ENCODE data around the gene CHST8.

Gene CHST8

GRCh38 chr19:33674626-33675367 lies 53.0 kb downstream of the CHST8 start:
- Histone ChIP-seq H3K27me3 (ENCODE audit: control insufficient read depth, insufficient read depth, low read length) (no peaks in the 10 kb centered on the region), H3K9ac (ENCODE audit: low read depth, low read length) (no peak overlapping the region), H3K36me3 (ENCODE audit: control insufficient read depth, insufficient read depth, low read length) (no peaks in the 10 kb centered on the region), H3K4me3 (ENCODE audit: low read depth, low read length) (no peak overlapping the region), H3K9me3 (ENCODE audit: control insufficient read depth, insufficient read depth, low read length) (no peaks in the 10 kb centered on the region), H3K4me1 (ENCODE audit: control insufficient read depth, insufficient read depth, low read length) (no peaks in the 10 kb centered on the region), H3K27ac (ENCODE audit: low read depth, low read length) (no peak overlapping the region)

- H3K9me3 ChIP-seq (ENCODE audit: control insufficient read depth, insufficient read depth, low read length): no peaks in the 10 kb centered on the region
- no peak overlapping the region for H3K4me3 ChIP-seq (ENCODE audit: low read depth, low read length)
- no peaks in the 10 kb centered on the region for H3K36me3 ChIP-seq (ENCODE audit: control insufficient read depth, insufficient read depth, low read length)
- H3K9ac ChIP-seq (ENCODE audit: low read depth, low read length): no peak overlapping the region
- H3K27ac ChIP-seq (ENCODE audit: low read depth, low read length): no peak overlapping the region
- no peaks in the 10 kb centered on the region for H3K4me1 ChIP-seq (ENCODE audit: control insufficient read depth, insufficient read depth, low read length)
- H3K27me3 ChIP-seq (ENCODE audit: control insufficient read depth, insufficient read depth, low read length): no peaks in the 10 kb centered on the region
These were observed 53.9 kb downstream of the CHST8 start for GRCh38 chr19:33675501-33676124.

GRCh38 chr19:33676999-33677665 lies 55.4 kb downstream of the CHST8 start:
- H3K4me1 ChIP-seq (ENCODE audit: control insufficient read depth, insufficient read depth, low read length): no peaks in the 10 kb centered on the region
- no peak overlapping the region for H3K4me3 ChIP-seq (ENCODE audit: low read depth, low read length)
- H3K9me3 ChIP-seq (ENCODE audit: control insufficient read depth, insufficient read depth, low read length): no peaks in the 10 kb centered on the region
- no peak overlapping the region for H3K27ac ChIP-seq (ENCODE audit: low read depth, low read length)
- no peaks in the 10 kb centered on the region for H3K36me3 ChIP-seq (ENCODE audit: control insufficient read depth, insufficient read depth, low read length)
- no peaks in the 10 kb centered on the region for H3K27me3 ChIP-seq (ENCODE audit: control insufficient read depth, insufficient read depth, low read length)
- no peak overlapping the region for H3K9ac ChIP-seq (ENCODE audit: low read depth, low read length)

- Histone ChIP-seq H3K4me1 (ENCODE audit: control insufficient read depth, insufficient read depth, low read length) (no peaks in the 10 kb centered on the region), H3K27me3 (ENCODE audit: control insufficient read depth, insufficient read depth, low read length) (no peaks in the 10 kb centered on the region), H3K9me3 (ENCODE audit: control insufficient read depth, insufficient read depth, low read length) (no peaks in the 10 kb centered on the region), H3K27ac (ENCODE audit: low read depth, low read length) (no peak overlapping the region), H3K4me3 (ENCODE audit: low read depth, low read length) (no peak overlapping the region), H3K9ac (ENCODE audit: low read depth, low read length) (no peak overlapping the region), H3K36me3 (ENCODE audit: control insufficient read depth, insufficient read depth, low read length) (no peaks in the 10 kb centered on the region)
These were observed 56.1 kb downstream of the CHST8 start for GRCh38 chr19:33677745-33678426.

- no peak overlapping the region for H3K4me3 ChIP-seq (ENCODE audit: low read depth, low read length)
- H3K9ac ChIP-seq (ENCODE audit: low read depth, low read length): no peak overlapping the region
- peaks cover 3% of the 10 kb centered on the region; the same call in 1 of the 2 replicates for H3K4me1 ChIP-seq (ENCODE audit: control insufficient read depth, insufficient read depth, low read length)
- no peaks in the 10 kb centered on the region for H3K9me3 ChIP-seq (ENCODE audit: control insufficient read depth, insufficient read depth, low read length)
- no peaks in the 10 kb centered on the region for H3K36me3 ChIP-seq (ENCODE audit: control insufficient read depth, insufficient read depth, low read length)
- no peaks in the 10 kb centered on the region for H3K27me3 ChIP-seq (ENCODE audit: control insufficient read depth, insufficient read depth, low read length)
- no peak overlapping the region for H3K27ac ChIP-seq (ENCODE audit: low read depth, low read length)
These were observed 57.2 kb downstream of the CHST8 start for GRCh38 chr19:33678796-33679585.

GRCh38 chr19:33679696-33680095 lies 57.9 kb downstream of the CHST8 start:
- H3K27me3 ChIP-seq (ENCODE audit: control insufficient read depth, insufficient read depth, low read length): no peaks in the 10 kb centered on the region

GRCh38 chr19:33681081-33681680 lies 59.4 kb downstream of the CHST8 start:
- Histone ChIP-seq H3K9me3 (ENCODE audit: control insufficient read depth, insufficient read depth, low read length) (no peaks in the 10 kb centered on the region), H3K4me3 (ENCODE audit: low read depth, low read length) (no peak overlapping the region), H3K9ac (ENCODE audit: low read depth, low read length) (no peak overlapping the region), H3K36me3 (ENCODE audit: control insufficient read depth, insufficient read depth, low read length) (no peaks in the 10 kb centered on the region), H3K4me1 (ENCODE audit: control insufficient read depth, insufficient read depth, low read length) (peaks cover 3% of the 10 kb centered on the region; the same call in 1 of the 2 replicates), H3K27ac (ENCODE audit: low read depth, low read length) (no peak overlapping the region), H3K27me3 (ENCODE audit: control insufficient read depth, insufficient read depth, low read length) (no peaks in the 10 kb centered on the region)

More at GRCh38 chr19:33679696-33680095, 57.9 kb downstream of the CHST8 start:
- H3K9me3 ChIP-seq (ENCODE audit: control insufficient read depth, insufficient read depth, low read length): no peaks in the 10 kb centered on the region
- peaks cover 3% of the 10 kb centered on the region; the same call in 1 of the 2 replicates for H3K4me1 ChIP-seq (ENCODE audit: control insufficient read depth, insufficient read depth, low read length)
- H3K9ac ChIP-seq (ENCODE audit: low read depth, low read length): no peak overlapping the region
- H3K4me3 ChIP-seq (ENCODE audit: low read depth, low read length): no peak overlapping the region
- no peak overlapping the region for H3K27ac ChIP-seq (ENCODE audit: low read depth, low read length)
- H3K36me3 ChIP-seq (ENCODE audit: control insufficient read depth, insufficient read depth, low read length): no peaks in the 10 kb centered on the region

- Histone ChIP-seq H3K9ac (ENCODE audit: low read depth, low read length) (no peak overlapping the region), H3K27ac (ENCODE audit: low read depth, low read length) (no peak overlapping the region), H3K36me3 (ENCODE audit: control insufficient read depth, insufficient read depth, low read length) (no peaks in the 10 kb centered on the region), H3K9me3 (ENCODE audit: control insufficient read depth, insufficient read depth, low read length) (no peaks in the 10 kb centered on the region), H3K4me1 (ENCODE audit: control insufficient read depth, insufficient read depth, low read length) (peaks cover 3% of the 10 kb centered on the region; the same call in 1 of the 2 replicates), H3K4me3 (ENCODE audit: low read depth, low read length) (peak overlapping the region; percentile 49), H3K27me3 (ENCODE audit: control insufficient read depth, insufficient read depth, low read length) (no peaks in the 10 kb centered on the region)
These were observed 62.3 kb downstream of the CHST8 start for GRCh38 chr19:33683881-33684537.

- Histone ChIP-seq H3K9me3 (ENCODE audit: control insufficient read depth, insufficient read depth, low read length) (no peaks in the 10 kb centered on the region), H3K27ac (ENCODE audit: low read depth, low read length) (no peak overlapping the region), H3K27me3 (ENCODE audit: control insufficient read depth, insufficient read depth, low read length) (no peaks in the 10 kb centered on the region), H3K4me1 (ENCODE audit: control insufficient read depth, insufficient read depth, low read length) (peaks cover 3% of the 10 kb centered on the region; the same call in 1 of the 2 replicates), H3K36me3 (ENCODE audit: control insufficient read depth, insufficient read depth, low read length) (peaks cover 4% of the 10 kb centered on the region), H3K4me3 (ENCODE audit: low read depth, low read length) (peak overlapping the region; percentile 49), H3K9ac (ENCODE audit: low read depth, low read length) (no peak overlapping the region)
These were observed 62.9 kb downstream of the CHST8 start for GRCh38 chr19:33684538-33685232.

Data from HUES48 (cell line).